22Rv1 (cell line): Measurements from ENCODE around the gene PNCK.

ENCODE experiments used
- CTCF ChIP-seq: fragments of 450-650 bp; IDR thresholded peaks from 2 replicates; pipeline ENCODE4 v1.5.1; 2017; ENCODE audit warnings: mild to moderate bottlenecking
- ZFX ChIP-seq: fragments of 450-650 bp; IDR thresholded peaks from 2 replicates; pipeline ENCODE4 v1.6.1; 2017; ENCODE audit warnings: antibody characterized with exemption, borderline replicate concordance

GRCh38 chrX:153697924-153698865 is 24.6 kb upstream of the PNCK start:
- TF ChIP-seq CTCF (no peak), ZFX (no peak)
